Ascending aorta (tissue), 2 donors: ENCODE data around the gene ASB7. TPM values are rescaled to one million over a fixed set of nuclear protein-coding genes. Genes with fewer than 3 reads are reported as not detected.
A peak's percentile ranks its signal among the peaks of the same experiment; 100 is the strongest.
"Not testable (repeated sequence)": the region's sequence is repeated elsewhere in the genome, so short reads cannot be mapped to it uniquely, and the experiment has no call there.

ENCODE experiments used
- DNase-seq, 2 donors: peaks; one replicate each; pipeline ENCODE4 v3.0.0-alpha.2; 2019; ENCODE audit warnings: low spot score in 2 of 2
- H3K27ac ChIP-seq, 2 donors: fragments of 200-600 bp; sonication (generic); one replicate each; pipeline ENCODE4 v1.5.1; 2016 to 2017; ENCODE audit warnings: mild to moderate bottlenecking in 1 of 2
- H3K27me3 ChIP-seq: fragments of 200-600 bp; sonication (generic); one replicate; pipeline ENCODE4 v1.5.1; 2017
- H3K36me3 ChIP-seq, 2 donors: fragments of 200-600 bp; sonication (generic); one replicate each; pipeline ENCODE4 v1.5.1; 2016
- H3K4me1 ChIP-seq, 2 donors: fragments of 200-600 bp; sonication (generic); one replicate each; pipeline ENCODE4 v1.5.1; 2016 to 2017; ENCODE audit warnings: mild to moderate bottlenecking in 1 of 2
- H3K4me3 ChIP-seq, 2 donors: fragments of 200-600 bp; sonication (generic); one replicate each; pipeline ENCODE4 v1.5.1; 2016 to 2017; ENCODE audit warnings: mild to moderate bottlenecking in 1 of 2
- H3K9me3 ChIP-seq, 2 donors: fragments of 200-600 bp; sonication (generic); one replicate each; pipeline ENCODE4 v1.5.1; 2016
- CTCF ChIP-seq, 3 experiments: fragments of 200-600 bp in 2 of 3; fragments of 450-650 bp in 1 of 3; sonication (generic) in 2 of 3; IDR thresholded peaks; one replicate each; pipeline ENCODE4 v1.5.1; 2016 to 2019; ENCODE audit warnings: antibody characterized with exemption in 3 of 3, mild to moderate bottlenecking in 1 of 3, moderate library complexity in 1 of 3
- intact Hi-C: fragments of 100-400 bp; cut with DNase I; formaldehyde crosslinking; loops from one replicate; pipeline ENCODE4 v1.15.1; 2023
- total RNA-seq: library from RNA; depleted of rRNA; stranded (reverse); fragments of >200 nt; gene quantifications from one replicate; pipeline ENCODE4 v1.1.0, GENCODE V29; 2016

Gene ASB7
- total RNA-seq, 1 donor from 2014 or later = 9.3 TPM

GRCh38 chr15:100571592-100572167, 30.7 kb upstream of the ASB7 start:
- no peaks in the 10 kb centered on the region for H3K9me3 ChIP-seq
- no peaks in the 10 kb centered on the region for H3K27me3 ChIP-seq
- intact Hi-C loops = loop anchor here (1.0 to 5.0 kb wide), 2 partner anchors 221 to 644 kb away; no protein-coding TSS in a partner anchor
- DNase-seq = no peak
- H3K4me1 ChIP-seq = no peaks in the 10 kb centered on the region
- H3K4me3 ChIP-seq = no peak overlapping the region
- H3K27ac ChIP-seq = no peak overlapping the region
- no peak for TF ChIP-seq CTCF (IDR thresholded peaks at IDR 0.05)
- H3K36me3 ChIP-seq = peaks cover 13 to 24% of the 10 kb centered on the region in 2 donors

- H3K27me3 ChIP-seq = no peaks in the 10 kb centered on the region
- no peak for DNase-seq
- intact Hi-C loops = loop anchor here (1.0 to 5.0 kb wide), 2 partner anchors 222 to 645 kb away; no protein-coding TSS in a partner anchor
- TF ChIP-seq CTCF (IDR thresholded peaks at IDR 0.05) = peak; percentile 36 to 52 (median 49)
- H3K27ac ChIP-seq = no peak overlapping the region
- no peaks in the 10 kb centered on the region for H3K4me1 ChIP-seq
- no peaks in the 10 kb centered on the region for H3K9me3 ChIP-seq
- peaks cover 13 to 24% of the 10 kb centered on the region in 2 donors for H3K36me3 ChIP-seq
- no peak overlapping the region for H3K4me3 ChIP-seq
Measured at GRCh38 chr15:100572362-100572983, 29.9 kb upstream of the ASB7 start.

- Histone ChIP-seq H3K4me1 (no peaks in the 10 kb centered on the region), H3K27ac (no peak overlapping the region), H3K9me3 (no peaks in the 10 kb centered on the region), H3K27me3 (no peaks in the 10 kb centered on the region), H3K36me3 (peaks cover 13 to 20% of the 10 kb centered on the region in 2 donors), H3K4me3 (no peak overlapping the region)
- intact Hi-C loops = loop anchor here (5.0 kb wide), 1 partner anchor 646 kb away; no protein-coding TSS in a partner anchor
- no peak for TF ChIP-seq CTCF (IDR thresholded peaks at IDR 0.05)
- DNase-seq = no peak
Measured at GRCh38 chr15:100573526-100573925, 28.9 kb upstream of the ASB7 start.

GRCh38 chr15:100580414-100580813, 22.0 kb upstream of the ASB7 start:
- Histone ChIP-seq H3K27ac (no peak overlapping the region), H3K27me3 (no peaks in the 10 kb centered on the region), H3K4me3 (no peak overlapping the region), H3K9me3 (no peaks in the 10 kb centered on the region), H3K4me1 (no peaks in the 10 kb centered on the region), H3K36me3 (no peaks in the 10 kb centered on the region)
- intact Hi-C loops = no loop called here
- DNase-seq = no peak
- no peak for TF ChIP-seq CTCF (IDR thresholded peaks at IDR 0.05)

GRCh38 chr15:100588638-100589242, 13.6 kb upstream of the ASB7 start:
- DNase-seq = no peak
- no peaks in the 10 kb centered on the region for H3K4me1 ChIP-seq
- H3K4me3 ChIP-seq = no peak overlapping the region
- intact Hi-C loops = no loop called here
- H3K27ac ChIP-seq = no peak overlapping the region
- H3K36me3 ChIP-seq = no peaks in the 10 kb centered on the region
- no peaks in the 10 kb centered on the region for H3K9me3 ChIP-seq
- no peaks in the 10 kb centered on the region for H3K27me3 ChIP-seq
- TF ChIP-seq CTCF (IDR thresholded peaks at IDR 0.05) = no peak

GRCh38 chr15:100591163-100591562, 11.2 kb upstream of the ASB7 start:
- H3K4me1 ChIP-seq, H3K27me3 ChIP-seq, DNase-seq, H3K9me3 ChIP-seq, H3K27ac ChIP-seq, intact Hi-C loops, H3K4me3 ChIP-seq, H3K36me3 ChIP-seq: not testable (repeated sequence)
